Measurements from ENCODE around the gene DLGAP1.

DNA sequence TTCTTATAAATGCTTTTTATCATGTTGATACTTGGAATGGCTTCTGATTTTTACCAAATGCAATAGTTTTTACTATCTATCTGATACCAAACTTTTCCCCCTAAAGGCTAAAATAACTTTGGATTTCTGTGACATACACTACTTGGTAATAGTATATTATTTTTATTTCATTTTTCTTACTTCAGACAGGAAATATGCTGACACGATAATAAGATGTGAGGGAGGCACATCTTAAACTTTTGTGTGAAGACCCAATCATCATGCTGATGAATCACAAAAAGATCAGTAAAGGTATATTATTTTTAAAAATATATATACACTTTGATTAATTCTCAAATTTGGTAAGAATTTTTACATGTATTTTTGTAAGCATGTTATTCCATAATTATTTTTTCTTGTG lies 882.3 kb downstream of the DLGAP1 start:
- no peak for TF ChIP-seq SUZ12 (IDR thresholded peaks at IDR 0.05; ENCODE audit: extremely low read depth, insufficient read depth, insufficient read length)
- TF ChIP-seq YY1 (IDR thresholded peaks at IDR 0.05; ENCODE audit: insufficient read depth, insufficient read length) = no peak
- no peak for TF ChIP-seq ZNF274 (IDR thresholded peaks at IDR 0.05; ENCODE audit: low read depth, low read length)
